ENCODE measurements around the gene CDH23. TPM values are rescaled to one million over a fixed set of nuclear protein-coding genes. Genes with fewer than 3 reads are reported as not detected.
"Not testable (repeated sequence)": the region's sequence is repeated elsewhere in the genome, so short reads cannot be mapped to it uniquely, and the experiment has no call there.

CDH23 gene
- total RNA-seq, 4 donors from 2014 or later: 7.1 to 56.2 (median 25.4) TPM

- Histone ChIP-seq H3K4me1 (peaks cover 0 to 8% of the 10 kb centered on the region in 2 donors), H3K27me3 (no peaks in the 10 kb centered on the region), H3K36me3 (no peaks in the 10 kb centered on the region), H3K4me3 (no peak overlapping the region), H3K27ac (no peak overlapping the region), H3K9me3 (no peaks in the 10 kb centered on the region)
- DNase-seq: no peak
- TF ChIP-seq CTCF (IDR thresholded peaks at IDR 0.05) (no peak), POLR2A (IDR thresholded peaks at IDR 0.05) (no peak)
- intact Hi-C loops (cut with DNase I; ENCODE audit: low total_unique reads): no loop called here
Measured at GRCh38 chr10:71596759-71597158, 200.0 kb downstream of the CDH23 start.

- TF ChIP-seq POLR2A (IDR thresholded peaks at IDR 0.05) (no peak), CTCF (IDR thresholded peaks at IDR 0.05) (no peak)
- Histone ChIP-seq H3K4me1 (peaks cover 0 to 8% of the 10 kb centered on the region in 2 donors), H3K9me3 (no peaks in the 10 kb centered on the region), H3K4me3 (no peak overlapping the region), H3K27ac (peak overlapping the region; percentile 67 to 69), H3K27me3 (no peaks in the 10 kb centered on the region), H3K36me3 (no peaks in the 10 kb centered on the region)
- DNase-seq: peak; percentile 61 to 66
- intact Hi-C loops (cut with DNase I; ENCODE audit: low total_unique reads): no loop called here
Measured at GRCh38 chr10:71597821-71598498, 201.2 kb downstream of the CDH23 start.

DNA sequence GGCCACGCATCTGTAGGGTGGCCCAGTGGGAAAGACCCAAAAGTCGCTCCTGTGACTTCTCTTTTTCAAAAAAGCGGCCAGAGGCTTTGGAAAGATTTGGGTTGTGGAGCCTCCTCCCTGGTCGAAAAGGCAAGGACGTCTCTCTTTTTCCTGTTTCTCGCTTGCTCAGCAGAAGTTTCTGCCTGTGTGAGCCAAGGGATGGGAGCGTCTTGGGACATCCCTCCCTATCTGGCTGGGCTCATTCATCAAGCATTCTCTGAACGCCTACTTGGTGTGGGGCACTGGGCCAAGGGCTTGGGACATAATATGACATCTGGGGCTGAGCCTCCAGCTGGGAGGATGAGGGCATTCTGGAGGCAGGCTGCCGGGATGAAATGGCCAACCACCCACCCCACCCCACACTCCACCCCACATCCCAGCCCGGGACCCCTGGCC is 201.9 kb downstream of the CDH23 start:
- intact Hi-C loops (cut with DNase I; ENCODE audit: low total_unique reads): no loop called here
- H3K27me3 ChIP-seq: no peaks in the 10 kb centered on the region
- peak overlapping the region; percentile 67 to 69 for H3K27ac ChIP-seq
- no peaks in the 10 kb centered on the region for H3K9me3 ChIP-seq
- H3K4me3 ChIP-seq: no peak overlapping the region
- TF ChIP-seq CTCF (IDR thresholded peaks at IDR 0.05): no peak
- no peak for TF ChIP-seq POLR2A (IDR thresholded peaks at IDR 0.05)
- H3K36me3 ChIP-seq: no peaks in the 10 kb centered on the region
- DNase-seq: peak; percentile 75 to 80
- H3K4me1 ChIP-seq: peaks cover 0 to 8% of the 10 kb centered on the region in 2 donors

DNA sequence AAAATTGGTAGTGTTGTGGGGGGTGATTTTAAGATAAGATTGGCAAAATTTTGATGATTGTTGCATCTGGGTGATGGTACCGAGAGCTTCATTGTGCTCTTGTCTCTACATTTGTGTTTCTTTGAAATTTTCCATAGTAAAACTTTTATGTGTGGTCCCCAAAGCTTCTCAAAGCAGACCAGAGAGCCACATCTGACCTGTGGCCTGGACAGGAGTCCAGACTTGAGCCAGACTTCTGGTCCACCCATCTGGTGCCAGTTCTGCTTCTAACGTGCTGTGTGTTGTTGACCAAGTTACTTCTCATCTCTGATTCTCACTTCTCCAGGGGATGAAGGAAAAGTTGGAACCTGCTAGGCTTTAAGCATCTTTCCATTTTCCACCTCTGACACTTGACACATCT is 202.8 kb downstream of the CDH23 start:
- H3K27me3 ChIP-seq: no peaks in the 10 kb centered on the region
- H3K27ac ChIP-seq: peak overlapping the region in 1 of 2 donors; percentile 69
- no peaks in the 10 kb centered on the region for H3K9me3 ChIP-seq
- no peaks in the 10 kb centered on the region for H3K36me3 ChIP-seq
- intact Hi-C loops (cut with DNase I; ENCODE audit: low total_unique reads): no loop called here
- TF ChIP-seq POLR2A (IDR thresholded peaks at IDR 0.05): no peak
- no peak for TF ChIP-seq CTCF (IDR thresholded peaks at IDR 0.05)
- no peak overlapping the region for H3K4me3 ChIP-seq
- H3K4me1 ChIP-seq: peaks cover 0 to 8% of the 10 kb centered on the region in 2 donors
- no peak for DNase-seq

- H3K27ac ChIP-seq; H3K36me3 ChIP-seq; H3K4me1 ChIP-seq; intact Hi-C loops (cut with DNase I; ENCODE audit: low total_unique reads); DNase-seq; H3K27me3 ChIP-seq; H3K9me3 ChIP-seq; H3K4me3 ChIP-seq: not testable (repeated sequence)
Measured at GRCh38 chr10:71600242-71600641, 203.5 kb downstream of the CDH23 start.

All from uterus (tissue), 4 donors.